WTC11 (cell line): ENCODE measurements around the gene GBP1. TPM values are rescaled to one million over a fixed set of nuclear protein-coding genes. Genes with fewer than 3 reads are reported as not detected.
"Not testable (repeated sequence)": the region's sequence is repeated elsewhere in the genome, so short reads cannot be mapped to it uniquely, and the experiment has no call there.

Experiments used
- ATAC-seq: fragments of 200-7000 bp; cut with Tn5 transposase; 2 replicates; pipeline ENCODE4 v1.10.0; 2021; ENCODE audit warnings: mild to moderate bottlenecking, moderate library complexity
- CTCF ChIA-PET: fragments of 300-600 bp; sonication (Branson Sonifier 250); formaldehyde crosslinking; loops from one replicate; lab custom pipeline; 2021; ENCODE audit warnings: antibody characterized with exemption; lab: Charles Lee
- POLR2A ChIA-PET: fragments of 350-600 bp; sonication (Branson Sonifier 250); formaldehyde crosslinking; loops from one replicate; lab custom pipeline; 2021; ENCODE audit warnings: antibody characterized with exemption; lab: Charles Lee
- DNase-seq: peaks from one replicate; pipeline ENCODE4 v3.0.0; 2021; ENCODE audit warnings: low spot score
- H3K27ac Mint-ChIP-seq: 2 replicates; pipeline ENCODE4 v1.8.0; 2021; ENCODE audit warnings: mixed read lengths
- H3K27me3 Mint-ChIP-seq: 2 replicates; pipeline ENCODE4 v1.8.0; 2021; ENCODE audit warnings: low read depth, mild to moderate bottlenecking, moderate library complexity, mixed read lengths
- H3K36me3 Mint-ChIP-seq: 2 replicates; pipeline ENCODE4 v1.8.0; 2021; ENCODE audit warnings: mixed read lengths
- H3K4me1 Mint-ChIP-seq: 2 replicates; pipeline ENCODE4 v1.8.0; 2022; ENCODE audit warnings: mixed read lengths
- H3K4me3 Mint-ChIP-seq: 2 replicates; pipeline ENCODE4 v1.8.0; 2021; ENCODE audit warnings: mild to moderate bottlenecking, moderate library complexity, mixed read lengths
- H3K9me3 Mint-ChIP-seq: 2 replicates; pipeline ENCODE4 v1.8.0; 2021; ENCODE audit warnings: mixed read lengths
- ATF2 ChIP-seq: sonication (generic); formaldehyde crosslinking; IDR thresholded peaks from 2 replicates; pipeline ENCODE4 v1.8.1; 2022; ENCODE audit warnings: low read depth, missing genetic modification reagents, borderline replicate concordance
- CREB1 ChIP-seq: sonication (generic); formaldehyde crosslinking; IDR thresholded peaks from 2 replicates; pipeline ENCODE4 v1.8.0; 2023; ENCODE audit warnings: mild to moderate bottlenecking, missing genetic modification reagents
- ESRRA ChIP-seq: sonication (generic); formaldehyde crosslinking; IDR thresholded peaks from 2 replicates; pipeline ENCODE4 v1.8.1; 2022; ENCODE audit warnings: mild to moderate bottlenecking, missing genetic modification reagents, borderline replicate concordance
- FOXK1 ChIP-seq: sonication (generic); formaldehyde crosslinking; IDR thresholded peaks from 2 replicates; pipeline ENCODE4 v1.8.0; 2022; ENCODE audit warnings: mild to moderate bottlenecking, moderate library complexity, missing genetic modification reagents
- GABPB1 ChIP-seq: sonication (generic); formaldehyde crosslinking; IDR thresholded peaks from 2 replicates; pipeline ENCODE4 v1.8.1; 2023; ENCODE audit warnings: mild to moderate bottlenecking, missing genetic modification reagents
- GRHL2 ChIP-seq: fragments of 250-450 bp; sonication (Bioruptor Pico); IDR thresholded peaks from 2 replicates; pipeline ENCODE4 v1.8.0; 2022; ENCODE audit warnings: mild to moderate bottlenecking, moderate library complexity; ENCODE audit not compliant: insufficient replicate concordance, severe bottlenecking
- JAZF1 ChIP-seq: fragments of 250-450 bp; sonication (Bioruptor Pico); IDR thresholded peaks from 2 replicates; pipeline ENCODE4 v1.9.0; 2021; ENCODE audit warnings: moderate library complexity, mild to moderate bottlenecking, inconsistent platforms
- NFATC4 ChIP-seq: fragments of 250-450 bp; sonication (Bioruptor Pico); IDR thresholded peaks from 2 replicates; pipeline ENCODE4 v1.9.0; 2021; ENCODE audit warnings: mild to moderate bottlenecking
- RORB ChIP-seq: fragments of 250-450 bp; sonication (Bioruptor Pico); IDR thresholded peaks from 2 replicates; pipeline ENCODE4 v1.9.0; 2021; ENCODE audit warnings: mild to moderate bottlenecking
- USF2 ChIP-seq: sonication (generic); formaldehyde crosslinking; IDR thresholded peaks from 2 replicates; pipeline ENCODE4 v1.8.1; 2023; ENCODE audit warnings: mild to moderate bottlenecking, missing genetic modification reagents, moderate library complexity
- ZNF416 ChIP-seq: fragments of 250-450 bp; sonication (Bioruptor Pico); IDR thresholded peaks from 2 replicates; pipeline ENCODE4 v1.9.0; 2021; ENCODE audit warnings: mild to moderate bottlenecking, inconsistent platforms
- ZNF425 ChIP-seq: fragments of 250-450 bp; sonication (Bioruptor Pico); conservative IDR thresholded peaks from 2 replicates; pipeline ENCODE4 v1.9.0; 2021; ENCODE audit warnings: mild to moderate bottlenecking
- ZNF671 ChIP-seq: fragments of 250-450 bp; sonication (Bioruptor Pico); IDR thresholded peaks from 2 replicates; pipeline ENCODE4 v1.8.0; 2021; ENCODE audit warnings: mild to moderate bottlenecking
- total RNA-seq: library from RNA; stranded (reverse); gene quantifications from 3 replicates; pipeline ENCODE4 v1.2.3, GENCODE V29; 2021
- TF ChIP-seq, protein P1 (sequence below): fragments of 250-450 bp; sonication (Bioruptor Pico); IDR thresholded peaks from 2 replicates; pipeline ENCODE4 v1.9.0; 2021; ENCODE audit warnings: moderate library complexity, mild to moderate bottlenecking, inconsistent platforms, borderline replicate concordance
- TF ChIP-seq, protein P2 (sequence below): fragments of 200-600 bp; IDR thresholded peaks from 2 replicates; pipeline ENCODE4 v1.8.0; 2022; ENCODE audit warnings: antibody characterized with exemption

The GBP1 gene
- total RNA-seq, 1 experiment from 2014 or later, result 0.20 TPM

- Mint-ChIP-seq H3K27ac (no peak overlapping the region), H3K27me3 (no peaks in the 10 kb centered on the region), H3K4me1 (peaks cover 4% of the 10 kb centered on the region; the same call in 1 of the 2 replicates), H3K4me3 (no peak overlapping the region), H3K36me3 (no peaks in the 10 kb centered on the region), H3K9me3 (no peaks in the 10 kb centered on the region)
- ChIA-PET POLR2A (no interaction called here), CTCF (no interaction called here)
- DNase-seq (no peak), ATAC-seq (no peak)
- TF ChIP-seq GABPB1 (CRISPR knock-in tag) (no peak), ZNF416 (CRISPR knock-in tag) (no peak), ATF2 (no peak), GRHL2 (CRISPR knock-in tag) (no peak), ZNF671 (CRISPR knock-in tag) (no peak), NFATC4 (CRISPR knock-in tag) (no peak), CREB1 (CRISPR knock-in tag) (no peak), RORB (no peak), ZNF425 (CRISPR knock-in tag) (no peak), ESRRA (CRISPR knock-in tag) (no peak), FOXK1 (no peak), USF2 (CRISPR knock-in tag) (no peak), JAZF1 (CRISPR knock-in tag) (no peak)
- TF ChIP-seq, protein P1, sequence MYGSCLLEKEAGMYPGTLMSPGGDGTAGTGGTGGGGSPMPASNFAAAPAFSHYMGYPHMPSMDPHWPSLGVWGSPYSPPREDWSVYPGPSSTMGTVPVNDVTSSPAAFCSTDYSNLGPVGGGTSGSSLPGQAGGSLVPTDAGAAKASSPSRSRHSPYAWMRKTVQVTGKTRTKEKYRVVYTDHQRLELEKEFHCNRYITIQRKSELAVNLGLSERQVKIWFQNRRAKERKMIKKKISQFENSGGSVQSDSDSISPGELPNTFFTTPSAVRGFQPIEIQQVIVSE (CRISPR knock-in tag), result no peak
- TF ChIP-seq, protein P2, sequence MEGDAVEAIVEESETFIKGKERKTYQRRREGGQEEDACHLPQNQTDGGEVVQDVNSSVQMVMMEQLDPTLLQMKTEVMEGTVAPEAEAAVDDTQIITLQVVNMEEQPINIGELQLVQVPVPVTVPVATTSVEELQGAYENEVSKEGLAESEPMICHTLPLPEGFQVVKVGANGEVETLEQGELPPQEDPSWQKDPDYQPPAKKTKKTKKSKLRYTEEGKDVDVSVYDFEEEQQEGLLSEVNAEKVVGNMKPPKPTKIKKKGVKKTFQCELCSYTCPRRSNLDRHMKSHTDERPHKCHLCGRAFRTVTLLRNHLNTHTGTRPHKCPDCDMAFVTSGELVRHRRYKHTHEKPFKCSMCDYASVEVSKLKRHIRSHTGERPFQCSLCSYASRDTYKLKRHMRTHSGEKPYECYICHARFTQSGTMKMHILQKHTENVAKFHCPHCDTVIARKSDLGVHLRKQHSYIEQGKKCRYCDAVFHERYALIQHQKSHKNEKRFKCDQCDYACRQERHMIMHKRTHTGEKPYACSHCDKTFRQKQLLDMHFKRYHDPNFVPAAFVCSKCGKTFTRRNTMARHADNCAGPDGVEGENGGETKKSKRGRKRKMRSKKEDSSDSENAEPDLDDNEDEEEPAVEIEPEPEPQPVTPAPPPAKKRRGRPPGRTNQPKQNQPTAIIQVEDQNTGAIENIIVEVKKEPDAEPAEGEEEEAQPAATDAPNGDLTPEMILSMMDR, result no peak
These were observed 14.4 kb downstream of the GBP1 start for GRCh38 chr1:89050649-89051033.

DNA sequence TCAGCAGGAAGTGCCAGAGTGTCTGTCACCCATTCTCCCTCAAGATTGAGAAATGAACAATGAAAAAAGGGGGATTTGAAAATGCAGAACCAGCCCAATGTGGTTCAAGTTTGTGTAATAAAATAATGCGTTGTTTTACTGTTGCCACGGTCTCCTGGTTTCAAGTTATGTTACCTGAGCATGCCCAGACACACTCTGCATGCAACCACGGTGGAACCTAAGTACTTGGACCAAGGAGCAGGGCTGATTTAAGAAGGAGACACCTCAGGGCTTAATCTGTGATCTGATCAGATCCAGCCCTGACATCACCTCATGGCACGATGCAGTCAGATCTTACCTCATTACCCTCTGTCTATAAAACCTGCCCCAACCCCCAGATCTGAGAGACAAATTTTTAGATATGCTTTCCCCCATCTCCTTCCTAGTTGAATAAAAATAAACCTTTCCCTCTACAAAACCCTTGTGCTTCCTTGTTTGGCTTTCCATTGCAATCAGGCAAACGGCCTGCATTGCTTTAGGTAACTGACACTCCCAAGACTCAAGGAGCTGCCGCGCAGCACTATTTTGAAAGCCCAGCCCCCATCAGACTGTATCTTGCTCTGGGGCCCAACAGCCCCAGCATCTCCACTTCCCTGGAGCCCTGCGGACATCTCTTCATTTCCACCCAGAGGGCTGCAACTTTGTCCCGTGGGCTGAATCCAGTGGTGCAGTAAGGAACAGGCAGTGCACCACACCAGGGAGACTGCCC lies 14.9 kb downstream of the GBP1 start:
- POLR2A ChIA-PET, DNase-seq, H3K4me1 Mint-ChIP-seq, ATAC-seq, H3K4me3 Mint-ChIP-seq, CTCF ChIA-PET, H3K36me3 Mint-ChIP-seq, H3K27me3 Mint-ChIP-seq, H3K9me3 Mint-ChIP-seq, H3K27ac Mint-ChIP-seq: not testable (repeated sequence)

DNA sequence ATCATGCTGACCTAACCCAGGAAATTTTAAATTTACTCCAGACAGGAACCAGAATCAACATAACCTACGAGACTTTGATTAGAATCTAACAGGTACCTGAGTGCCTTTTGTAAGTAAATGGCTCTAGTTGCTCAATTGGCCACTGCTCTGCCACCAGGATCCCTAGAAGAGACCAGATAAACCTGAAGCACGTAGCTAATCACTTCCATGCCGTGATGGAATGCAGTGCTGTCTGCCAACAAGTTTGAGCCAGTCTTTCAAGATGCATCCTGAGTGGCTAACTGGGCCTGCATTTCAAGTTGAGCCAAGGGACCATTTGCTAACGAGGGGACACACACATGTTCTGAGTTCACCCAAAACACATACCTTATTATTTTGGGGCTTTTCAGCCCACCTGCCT lies 15.8 kb downstream of the GBP1 start:
- CTCF ChIA-PET, H3K27ac Mint-ChIP-seq, H3K27me3 Mint-ChIP-seq, H3K4me1 Mint-ChIP-seq, H3K36me3 Mint-ChIP-seq, DNase-seq, H3K9me3 Mint-ChIP-seq, POLR2A ChIA-PET, H3K4me3 Mint-ChIP-seq: not testable (repeated sequence)
- ATAC-seq, result peak; percentile 75
